ENCODE measurements around the gene SNX15. TPM values are rescaled to one million over a fixed set of nuclear protein-coding genes. Genes with fewer than 3 reads are reported as not detected.

SNX15 gene
- total RNA-seq, 1 donor from 2014 or later = 40.4 TPM

GRCh38 chr11:65055538-65055937, 28.3 kb downstream of the SNX15 start:
- no peak for TF ChIP-seq CTCF (IDR thresholded peaks at IDR 0.05; ENCODE audit: partially characterized antibody, unreplicated experiment)
- no peak for DNase-seq
- H3K36me3 Mint-ChIP-seq (ENCODE audit: unreplicated experiment) = no peaks in the 10 kb centered on the region

GRCh38 chr11:65056999-65057398, 29.8 kb downstream of the SNX15 start:
- peaks cover 7% of the 10 kb centered on the region for H3K27me3 Mint-ChIP-seq (ENCODE audit: unreplicated experiment)
- no peaks in the 10 kb centered on the region for H3K36me3 Mint-ChIP-seq (ENCODE audit: unreplicated experiment)
- peaks cover 2% of the 10 kb centered on the region for H3K9me3 Mint-ChIP-seq (ENCODE audit: unreplicated experiment)
- no peak for TF ChIP-seq CTCF (IDR thresholded peaks at IDR 0.05; ENCODE audit: partially characterized antibody, unreplicated experiment)
- H3K4me1 Mint-ChIP-seq (ENCODE audit: low read depth, unreplicated experiment) = no peaks in the 10 kb centered on the region
- H3K27ac Mint-ChIP-seq (ENCODE audit: unreplicated experiment) = no peak overlapping the region
- DNase-seq = no peak
- H3K4me3 Mint-ChIP-seq (ENCODE audit: unreplicated experiment) = no peak overlapping the region

More at GRCh38 chr11:65055538-65055937, 28.3 kb downstream of the SNX15 start:
- Mint-ChIP-seq H3K27me3 (ENCODE audit: unreplicated experiment) (peaks cover 7% of the 10 kb centered on the region), H3K4me3 (ENCODE audit: unreplicated experiment) (no peak overlapping the region), H3K4me1 (ENCODE audit: low read depth, unreplicated experiment) (no peaks in the 10 kb centered on the region), H3K9me3 (ENCODE audit: unreplicated experiment) (peaks cover 2% of the 10 kb centered on the region), H3K27ac (ENCODE audit: unreplicated experiment) (no peak overlapping the region)

GRCh38 chr11:65057526-65057925, 30.3 kb downstream of the SNX15 start:
- DNase-seq = no peak
- no peak for TF ChIP-seq CTCF (IDR thresholded peaks at IDR 0.05; ENCODE audit: partially characterized antibody, unreplicated experiment)
- no peak overlapping the region for H3K27ac Mint-ChIP-seq (ENCODE audit: unreplicated experiment)
- H3K27me3 Mint-ChIP-seq (ENCODE audit: unreplicated experiment) = peaks cover 7% of the 10 kb centered on the region
- peaks cover 2% of the 10 kb centered on the region for H3K9me3 Mint-ChIP-seq (ENCODE audit: unreplicated experiment)
- H3K4me1 Mint-ChIP-seq (ENCODE audit: low read depth, unreplicated experiment) = no peaks in the 10 kb centered on the region
- no peaks in the 10 kb centered on the region for H3K36me3 Mint-ChIP-seq (ENCODE audit: unreplicated experiment)
- no peak overlapping the region for H3K4me3 Mint-ChIP-seq (ENCODE audit: unreplicated experiment)

- no peak overlapping the region for H3K27ac Mint-ChIP-seq (ENCODE audit: unreplicated experiment)
- TF ChIP-seq CTCF (IDR thresholded peaks at IDR 0.05; ENCODE audit: partially characterized antibody, unreplicated experiment) = no peak
Measured at GRCh38 chr11:65058012-65058411, 30.8 kb downstream of the SNX15 start.

GRCh38 chr11:65058419-65059054, 31.3 kb downstream of the SNX15 start, which contains the start of gene NAALADL1:
NAALADL1 (minus strand) TSS chr11:65058553; CDS start chr11:65058521, 32 bp downstream.
- H3K27ac Mint-ChIP-seq (ENCODE audit: unreplicated experiment) = no peak within 1 kb of the TSS

More at GRCh38 chr11:65058012-65058411, 30.8 kb downstream of the SNX15 start:
- no peak overlapping the region for H3K4me3 Mint-ChIP-seq (ENCODE audit: unreplicated experiment)
- no peak for DNase-seq
- H3K36me3 Mint-ChIP-seq (ENCODE audit: unreplicated experiment) = no peaks in the 10 kb centered on the region
- H3K9me3 Mint-ChIP-seq (ENCODE audit: unreplicated experiment) = no peaks in the 10 kb centered on the region
- no peaks in the 10 kb centered on the region for H3K4me1 Mint-ChIP-seq (ENCODE audit: low read depth, unreplicated experiment)
- H3K27me3 Mint-ChIP-seq (ENCODE audit: unreplicated experiment) = peaks cover 7% of the 10 kb centered on the region

More at GRCh38 chr11:65058419-65059054, 31.3 kb downstream of the SNX15 start, which contains the start of gene NAALADL1:
- Mint-ChIP-seq H3K36me3 (ENCODE audit: unreplicated experiment) (no peaks in the 10 kb centered on the region), H3K4me3 (ENCODE audit: unreplicated experiment) (no peak within 1 kb of the TSS), H3K9me3 (ENCODE audit: unreplicated experiment) (no peaks in the 10 kb centered on the region), H3K4me1 (ENCODE audit: low read depth, unreplicated experiment) (no peaks in the 10 kb centered on the region), H3K27me3 (ENCODE audit: unreplicated experiment) (peaks cover 7% of the 10 kb centered on the region)
- no peak for DNase-seq
- no peak for TF ChIP-seq CTCF (IDR thresholded peaks at IDR 0.05; ENCODE audit: partially characterized antibody, unreplicated experiment)

Measured in glutamatergic neuron (in vitro differentiated cells).